NCI-H1436 treated with DMSO at 0.1 percent for 48 hours (cell line): Measurements from ENCODE around the gene ATP8A2.

Source experiments
- DNase-seq: peaks from one replicate; lab custom pipeline; 2025; lab: John Stamatoyannopoulos, UW

Gene ATP8A2

GRCh38 chr13:26015271-26016125 is 643.7 kb downstream of the ATP8A2 start:
- no peak for DNase-seq

GRCh38 chr13:26016189-26016588 is 644.4 kb downstream of the ATP8A2 start:
- no peak for DNase-seq

GRCh38 chr13:26017196-26017921 is 645.6 kb downstream of the ATP8A2 start:
- no peak for DNase-seq

GRCh38 chr13:26017932-26018665 is 646.3 kb downstream of the ATP8A2 start:
- no peak for DNase-seq

- no peak for DNase-seq
Observed at GRCh38 chr13:26019251-26019650, 647.5 kb downstream of the ATP8A2 start.

GRCh38 chr13:26019881-26020870 is 648.4 kb downstream of the ATP8A2 start:
- DNase-seq: no peak

GRCh38 chr13:26020891-26021290 is 649.1 kb downstream of the ATP8A2 start:
- DNase-seq: no peak

- no peak for DNase-seq
Observed at GRCh38 chr13:26021516-26021915, 649.7 kb downstream of the ATP8A2 start.

GRCh38 chr13:26021956-26022355 is 650.2 kb downstream of the ATP8A2 start:
- no peak for DNase-seq

GRCh38 chr13:26022538-26023292 is 650.9 kb downstream of the ATP8A2 start:
- no peak for DNase-seq

GRCh38 chr13:26024558-26024957 is 652.8 kb downstream of the ATP8A2 start:
- DNase-seq: no peak

- no peak for DNase-seq
Observed at GRCh38 chr13:26025196-26025595, 653.4 kb downstream of the ATP8A2 start.

GRCh38 chr13:26025771-26026170 is 654.0 kb downstream of the ATP8A2 start:
- no peak for DNase-seq

GRCh38 chr13:26026211-26026610 is 654.4 kb downstream of the ATP8A2 start:
- DNase-seq: no peak

- no peak for DNase-seq
Observed at GRCh38 chr13:26029581-26030136, 657.9 kb downstream of the ATP8A2 start.

- DNase-seq: no peak
Observed at GRCh38 chr13:26030331-26030730, 658.6 kb downstream of the ATP8A2 start.

GRCh38 chr13:26034018-26034417 is 662.2 kb downstream of the ATP8A2 start:
- DNase-seq: no peak

GRCh38 chr13:26036383-26036782 is 664.6 kb downstream of the ATP8A2 start:
- DNase-seq: no peak

- no peak for DNase-seq
Observed at GRCh38 chr13:26037302-26037701, 665.5 kb downstream of the ATP8A2 start.

GRCh38 chr13:26038931-26039475 is 667.2 kb downstream of the ATP8A2 start:
- DNase-seq: no peak
